ENCODE data around the gene TOP3B. TPM values are rescaled to one million over a fixed set of nuclear protein-coding genes. Genes with fewer than 3 reads are reported as not detected.

TOP3B gene
- total RNA-seq, 4 donors from 2014 or later, result 12.3 to 27.5 (median 20.4) TPM

DNA sequence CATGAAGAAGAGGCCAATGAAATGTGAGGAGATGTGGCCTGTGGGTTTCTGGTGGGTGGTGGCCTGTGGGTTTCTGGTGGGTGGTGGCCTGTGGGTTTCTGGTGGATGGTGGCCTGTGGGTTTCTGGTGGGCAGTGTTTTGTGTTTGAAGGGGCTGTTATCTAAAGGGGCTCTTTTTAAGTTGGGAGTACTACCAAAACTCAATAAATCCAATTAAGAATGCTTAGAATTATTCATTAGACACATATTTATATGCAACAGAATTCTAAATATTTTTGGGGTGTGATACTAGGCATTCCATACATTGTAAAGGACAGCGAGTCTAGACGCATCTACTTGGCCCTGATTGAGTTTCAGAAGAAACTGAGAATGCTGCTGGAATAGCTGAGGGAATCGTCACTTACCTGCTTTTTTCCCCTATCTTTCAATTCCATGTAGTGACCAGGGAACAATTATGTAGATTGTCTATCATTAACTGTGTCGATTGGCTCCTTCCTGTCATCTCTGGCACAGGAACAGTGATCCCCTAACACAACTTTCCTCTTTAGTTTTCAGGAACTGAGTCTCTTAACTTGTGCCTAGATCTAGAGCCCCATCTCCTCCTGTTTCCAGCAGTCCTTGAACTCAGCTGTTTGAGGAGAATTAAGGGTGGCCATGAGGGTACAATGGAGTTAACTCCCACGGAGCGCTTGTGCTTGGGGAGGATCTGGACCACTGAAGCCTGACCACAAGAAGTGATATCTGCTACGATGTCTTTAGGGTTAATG is 37.3 kb upstream of the TOP3B start:
- Histone ChIP-seq H3K4me3 (no peak overlapping the region), H3K4me1 (peaks cover 0 to 5% (median 0%) of the 10 kb centered on the region in 4 donors), H3K27ac (replicated peaks in 1 of 4) (no peak overlapping the region), H3K27me3 (peaks cover 0 to 5% (median 0%) of the 10 kb centered on the region in 4 donors), H3K9me3 (no peaks in the 10 kb centered on the region), H3K36me3 (no peaks in the 10 kb centered on the region)
- intact Hi-C loops (cut with DNase I), result no loop called here
- DNase-seq (ENCODE audit: extremely low spot score), result no peak
- TF ChIP-seq POLR2A (IDR thresholded peaks at IDR 0.05; ENCODE audit: low read depth) (no peak), EP300 (IDR thresholded peaks at IDR 0.05) (no peak), POLR2AphosphoS5 (IDR thresholded peaks at IDR 0.05) (no peak)
- TF ChIP-seq, protein P1, sequence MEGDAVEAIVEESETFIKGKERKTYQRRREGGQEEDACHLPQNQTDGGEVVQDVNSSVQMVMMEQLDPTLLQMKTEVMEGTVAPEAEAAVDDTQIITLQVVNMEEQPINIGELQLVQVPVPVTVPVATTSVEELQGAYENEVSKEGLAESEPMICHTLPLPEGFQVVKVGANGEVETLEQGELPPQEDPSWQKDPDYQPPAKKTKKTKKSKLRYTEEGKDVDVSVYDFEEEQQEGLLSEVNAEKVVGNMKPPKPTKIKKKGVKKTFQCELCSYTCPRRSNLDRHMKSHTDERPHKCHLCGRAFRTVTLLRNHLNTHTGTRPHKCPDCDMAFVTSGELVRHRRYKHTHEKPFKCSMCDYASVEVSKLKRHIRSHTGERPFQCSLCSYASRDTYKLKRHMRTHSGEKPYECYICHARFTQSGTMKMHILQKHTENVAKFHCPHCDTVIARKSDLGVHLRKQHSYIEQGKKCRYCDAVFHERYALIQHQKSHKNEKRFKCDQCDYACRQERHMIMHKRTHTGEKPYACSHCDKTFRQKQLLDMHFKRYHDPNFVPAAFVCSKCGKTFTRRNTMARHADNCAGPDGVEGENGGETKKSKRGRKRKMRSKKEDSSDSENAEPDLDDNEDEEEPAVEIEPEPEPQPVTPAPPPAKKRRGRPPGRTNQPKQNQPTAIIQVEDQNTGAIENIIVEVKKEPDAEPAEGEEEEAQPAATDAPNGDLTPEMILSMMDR (IDR thresholded peaks at IDR 0.05), result no peak
- WGBS, result 84% methylated on average over 7 of the region's 7 CpGs

- H3K4me1 ChIP-seq, result peaks cover 0 to 5% (median 0%) of the 10 kb centered on the region in 4 donors
- intact Hi-C loops (cut with DNase I), result no loop called here
- H3K36me3 ChIP-seq, result no peaks in the 10 kb centered on the region
- 86% methylated on average over 10 of the region's 10 CpGs for WGBS
- H3K27ac ChIP-seq (replicated peaks in 1 of 4), result no peak overlapping the region
- peaks cover 0 to 3% (median 0%) of the 10 kb centered on the region in 4 donors for H3K9me3 ChIP-seq
- TF ChIP-seq POLR2AphosphoS5 (IDR thresholded peaks at IDR 0.05), result no peak
- TF ChIP-seq, protein P1 (IDR thresholded peaks at IDR 0.05), result no peak
- no peak for TF ChIP-seq POLR2A (IDR thresholded peaks at IDR 0.05; ENCODE audit: low read depth)
- TF ChIP-seq EP300 (IDR thresholded peaks at IDR 0.05), result no peak
- H3K4me3 ChIP-seq, result no peak overlapping the region
- DNase-seq (ENCODE audit: extremely low spot score), result no peak
- peaks cover 0 to 11% (median 0%) of the 10 kb centered on the region in 4 donors for H3K27me3 ChIP-seq
These were observed 36.5 kb upstream of the TOP3B start for GRCh38 chr22:22018825-22019658.

- H3K4me1 ChIP-seq, result no peaks in the 10 kb centered on the region
- 69% methylated on average over 3 of the region's 3 CpGs for WGBS
- intact Hi-C loops (cut with DNase I), result no loop called here
These were observed 33.0 kb upstream of the TOP3B start for GRCh38 chr22:22015631-22016030.

GRCh38 chr22:22014285-22014659 is 31.7 kb upstream of the TOP3B start:
- Histone ChIP-seq H3K36me3 (no peaks in the 10 kb centered on the region), H3K4me1 (no peaks in the 10 kb centered on the region), H3K4me3 (no peak overlapping the region), H3K27me3 (peaks cover 0 to 33% (median 0%) of the 10 kb centered on the region in 4 donors), H3K27ac (replicated peaks in 1 of 4) (no peak overlapping the region), H3K9me3 (peaks cover 0 to 7% (median 1%) of the 10 kb centered on the region in 4 donors)
- DNase-seq (ENCODE audit: extremely low spot score), result no peak
- TF ChIP-seq, protein P1 (IDR thresholded peaks at IDR 0.05), result no peak
- TF ChIP-seq EP300 (IDR thresholded peaks at IDR 0.05) (no peak), POLR2A (IDR thresholded peaks at IDR 0.05; ENCODE audit: low read depth) (no peak), POLR2AphosphoS5 (IDR thresholded peaks at IDR 0.05) (no peak)
- 90% methylated on average over 9 of the region's 9 CpGs for WGBS
- intact Hi-C loops (cut with DNase I), result no loop called here

More at GRCh38 chr22:22015631-22016030, 33.0 kb upstream of the TOP3B start:
- Histone ChIP-seq H3K36me3 (no peaks in the 10 kb centered on the region), H3K27ac (replicated peaks in 1 of 4) (no peak overlapping the region), H3K4me3 (no peak overlapping the region), H3K27me3 (peaks cover 0 to 35% (median 0%) of the 10 kb centered on the region in 4 donors), H3K9me3 (peaks cover 0 to 7% (median 1%) of the 10 kb centered on the region in 4 donors)
- TF ChIP-seq POLR2A (IDR thresholded peaks at IDR 0.05; ENCODE audit: low read depth) (no peak), POLR2AphosphoS5 (IDR thresholded peaks at IDR 0.05) (no peak), EP300 (IDR thresholded peaks at IDR 0.05) (no peak)
- TF ChIP-seq, protein P1 (IDR thresholded peaks at IDR 0.05), result no peak
- DNase-seq (ENCODE audit: extremely low spot score), result no peak

All from esophagus muscularis mucosa (tissue), 4 donors.